ENCODE results near the gene SLIT2. TPM values are rescaled to one million over a fixed set of nuclear protein-coding genes. Genes with fewer than 3 reads are reported as not detected.

Gene SLIT2
- total RNA-seq, 1 experiment from 2014 or later = 5.3 TPM

DNA sequence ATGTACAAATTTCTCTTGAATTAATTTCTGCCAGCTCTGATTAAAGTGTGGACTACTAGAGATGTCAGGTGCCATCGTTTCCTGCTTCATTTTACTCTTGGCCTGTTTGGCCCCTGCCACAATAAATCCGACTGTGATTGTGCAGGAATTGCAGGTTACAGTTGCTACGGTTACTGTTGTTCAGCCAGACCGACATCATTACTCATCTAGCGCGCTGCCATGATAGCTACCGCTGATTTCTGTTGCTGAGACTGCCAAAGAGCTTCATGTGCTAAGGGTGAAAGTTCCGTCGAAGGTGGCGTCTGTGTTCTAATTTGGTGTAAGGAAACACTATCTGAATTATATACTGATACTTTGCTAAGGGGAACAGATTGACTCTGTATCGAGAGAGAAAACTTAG lies 22.1 kb downstream of the SLIT2 start:
- CTCF ChIA-PET = no interaction called here
- H3K9me2 ChIP-seq (ENCODE audit: insufficient read depth) = no peaks in the 10 kb centered on the region
- no peaks in the 10 kb centered on the region for H3K27me3 ChIP-seq (ENCODE audit: insufficient read depth, low read depth)
- H2AFZ ChIP-seq = no peak overlapping the region
- no peaks in the 10 kb centered on the region for H4K20me1 ChIP-seq (ENCODE audit: insufficient read depth)
- no peaks in the 10 kb centered on the region for H3K4me1 ChIP-seq (replicated peaks; ENCODE audit: insufficient read depth)
- no peaks in the 10 kb centered on the region for H3K9me3 ChIP-seq (ENCODE audit: insufficient read depth, low read depth)
- DNase-seq = no peak
- no peaks in the 10 kb centered on the region for H3K79me2 ChIP-seq (ENCODE audit: low read depth)
- no peaks in the 10 kb centered on the region for H3K36me3 ChIP-seq (ENCODE audit: low read depth)
- no TSS peak for BruUV-seq (replicated peaks)
- no peak overlapping the region for H3K4me2 ChIP-seq
- no peak overlapping the region for H3K27ac ChIP-seq
- intact Hi-C loops (cut with micrococcal nuclease; ENCODE audit: unreplicated experiment) = no loop called here
- TF ChIP-seq, protein P1, sequence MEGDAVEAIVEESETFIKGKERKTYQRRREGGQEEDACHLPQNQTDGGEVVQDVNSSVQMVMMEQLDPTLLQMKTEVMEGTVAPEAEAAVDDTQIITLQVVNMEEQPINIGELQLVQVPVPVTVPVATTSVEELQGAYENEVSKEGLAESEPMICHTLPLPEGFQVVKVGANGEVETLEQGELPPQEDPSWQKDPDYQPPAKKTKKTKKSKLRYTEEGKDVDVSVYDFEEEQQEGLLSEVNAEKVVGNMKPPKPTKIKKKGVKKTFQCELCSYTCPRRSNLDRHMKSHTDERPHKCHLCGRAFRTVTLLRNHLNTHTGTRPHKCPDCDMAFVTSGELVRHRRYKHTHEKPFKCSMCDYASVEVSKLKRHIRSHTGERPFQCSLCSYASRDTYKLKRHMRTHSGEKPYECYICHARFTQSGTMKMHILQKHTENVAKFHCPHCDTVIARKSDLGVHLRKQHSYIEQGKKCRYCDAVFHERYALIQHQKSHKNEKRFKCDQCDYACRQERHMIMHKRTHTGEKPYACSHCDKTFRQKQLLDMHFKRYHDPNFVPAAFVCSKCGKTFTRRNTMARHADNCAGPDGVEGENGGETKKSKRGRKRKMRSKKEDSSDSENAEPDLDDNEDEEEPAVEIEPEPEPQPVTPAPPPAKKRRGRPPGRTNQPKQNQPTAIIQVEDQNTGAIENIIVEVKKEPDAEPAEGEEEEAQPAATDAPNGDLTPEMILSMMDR (conservative IDR thresholded peaks at IDR 0.05) = no peak
- TF ChIP-seq EZH2 (IDR thresholded peaks at IDR 0.05; ENCODE audit: low read depth) = no peak
- no peak overlapping the region for H3K4me3 ChIP-seq
- POLR2A ChIA-PET (ENCODE audit: unreplicated experiment) = no interaction called here
- no peaks in the 10 kb centered on the region for H3F3A ChIP-seq (ENCODE audit: insufficient read depth, low read depth)

DNA sequence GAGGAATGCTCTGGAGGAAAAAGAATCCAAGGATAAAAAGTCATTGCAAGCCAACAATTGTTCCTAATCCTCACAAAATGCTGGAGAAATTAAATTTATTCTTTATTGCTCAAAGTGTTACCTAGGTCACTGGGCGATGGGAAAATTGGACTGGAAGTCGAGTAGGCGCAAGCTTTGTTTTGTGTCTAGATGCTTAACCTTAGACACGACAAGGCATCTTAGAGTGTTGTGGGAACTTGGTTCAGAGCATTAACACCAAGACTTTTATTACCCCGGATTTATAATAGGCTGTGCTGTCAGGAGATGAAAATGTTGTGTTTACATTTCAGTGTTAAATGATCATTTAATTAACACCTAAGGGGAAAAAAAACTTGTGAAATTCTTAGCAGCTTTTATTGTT lies 25.1 kb downstream of the SLIT2 start:
- CTCF ChIA-PET = no interaction called here

DNA sequence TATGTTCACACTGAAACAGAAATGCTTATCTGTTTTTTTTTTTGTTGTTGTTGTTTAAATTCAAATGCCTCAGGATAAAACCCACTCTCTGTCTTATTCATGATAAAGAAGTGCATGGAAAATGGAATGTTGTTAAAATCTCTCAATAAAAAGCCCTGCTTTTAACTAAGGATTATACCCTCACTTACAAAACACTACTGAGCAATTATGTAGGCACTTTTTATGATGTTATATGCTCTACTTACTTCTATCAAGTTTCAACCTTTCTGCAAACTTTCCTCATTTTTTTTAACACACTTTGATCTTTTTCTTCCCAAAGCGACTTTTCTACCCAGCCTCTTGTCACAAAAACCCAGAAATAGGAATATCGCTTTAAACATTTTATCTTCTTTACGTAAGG lies 26.5 kb downstream of the SLIT2 start:
- no peaks in the 10 kb centered on the region for H3F3A ChIP-seq (ENCODE audit: insufficient read depth, low read depth)
- no peak overlapping the region for H2AFZ ChIP-seq
- H3K4me1 ChIP-seq (replicated peaks; ENCODE audit: insufficient read depth) = no peaks in the 10 kb centered on the region
- H3K79me2 ChIP-seq (ENCODE audit: low read depth) = no peaks in the 10 kb centered on the region
- POLR2A ChIA-PET (ENCODE audit: unreplicated experiment) = no interaction called here
- H3K4me3 ChIP-seq = no peak overlapping the region
- intact Hi-C loops (cut with micrococcal nuclease; ENCODE audit: unreplicated experiment) = no loop called here
- no TSS peak for BruUV-seq (replicated peaks)
- no peaks in the 10 kb centered on the region for H3K9me3 ChIP-seq (ENCODE audit: insufficient read depth, low read depth)
- H4K20me1 ChIP-seq (ENCODE audit: insufficient read depth) = no peaks in the 10 kb centered on the region
- no peak for TF ChIP-seq EZH2 (IDR thresholded peaks at IDR 0.05; ENCODE audit: low read depth)
- TF ChIP-seq, protein P1 (conservative IDR thresholded peaks at IDR 0.05) = no peak
- H3K36me3 ChIP-seq (ENCODE audit: low read depth) = no peaks in the 10 kb centered on the region
- no peak for DNase-seq
- H3K4me2 ChIP-seq = no peak overlapping the region
- no peak overlapping the region for H3K27ac ChIP-seq
- no peaks in the 10 kb centered on the region for H3K27me3 ChIP-seq (ENCODE audit: insufficient read depth, low read depth)
- CTCF ChIA-PET = no interaction called here
- H3K9me2 ChIP-seq (ENCODE audit: insufficient read depth) = no peaks in the 10 kb centered on the region

More for the DNA sequence above, 25.1 kb downstream of the SLIT2 start:
- intact Hi-C loops (cut with micrococcal nuclease; ENCODE audit: unreplicated experiment) = no loop called here
- Histone ChIP-seq H3K27ac (no peak overlapping the region), H3K27me3 (ENCODE audit: insufficient read depth, low read depth) (no peaks in the 10 kb centered on the region), H3F3A (ENCODE audit: insufficient read depth, low read depth) (no peaks in the 10 kb centered on the region), H3K36me3 (ENCODE audit: low read depth) (no peaks in the 10 kb centered on the region), H3K9me2 (ENCODE audit: insufficient read depth) (no peaks in the 10 kb centered on the region), H3K9me3 (ENCODE audit: insufficient read depth, low read depth) (no peaks in the 10 kb centered on the region), H2AFZ (no peak overlapping the region), H4K20me1 (ENCODE audit: insufficient read depth) (no peaks in the 10 kb centered on the region), H3K4me2 (no peak overlapping the region), H3K4me1 (replicated peaks; ENCODE audit: insufficient read depth) (no peaks in the 10 kb centered on the region), H3K79me2 (ENCODE audit: low read depth) (no peaks in the 10 kb centered on the region), H3K4me3 (no peak overlapping the region)
- no TSS peak for BruUV-seq (replicated peaks)
- POLR2A ChIA-PET (ENCODE audit: unreplicated experiment) = interaction anchor here (0.6 to 0.8 kb wide), 3 partner anchors 8 to 587 kb away, joined by 3 to 4 read pairs (median 3); no protein-coding TSS in a partner anchor
- TF ChIP-seq EZH2 (IDR thresholded peaks at IDR 0.05; ENCODE audit: low read depth) = no peak
- TF ChIP-seq, protein P1 (conservative IDR thresholded peaks at IDR 0.05) = no peak
- no peak for DNase-seq
